HEK293 (cell line): ENCODE data around the gene STIP1.

Source experiments
- CTCF ChIA-PET: fragments of 350-600 bp; formaldehyde crosslinking; extraction: SDS; loops from one replicate; lab custom pipeline; 2021; ENCODE audit warnings: antibody characterized with exemption; lab: Yijun Ruan, JAX
- POLR2A ChIA-PET: fragments of 300-600 bp; formaldehyde crosslinking; extraction: SDS; loops from one replicate; lab custom pipeline; 2020; ENCODE audit warnings: antibody characterized with exemption, inconsistent platforms; lab: Yijun Ruan, JAX
- H3K27ac ChIP-seq: fragments of 200-500 bp; sonication (Bioruptor generic); 2 replicates; pipeline ENCODE4 v1.5.1; 2014; ENCODE audit warnings: low read depth, low read length, control low read depth, inconsistent platforms; ENCODE audit errors: extremely low read depth
- H3K36me3 ChIP-seq, 2 experiments: fragments of 200-500 bp in 1 of 2; sonication (Bioruptor generic) in 1 of 2; 1 replicate in 1 of 2; 2 replicates in 1 of 2; pipeline ENCODE4 v1.5.1; 2014 to 2017; ENCODE audit warnings: inconsistent platforms in 2 of 2, low read length in 2 of 2; ENCODE audit not compliant: control insufficient read depth in 2 of 2, insufficient read depth in 1 of 2
- H3K4me1 ChIP-seq: fragments of 200-500 bp; sonication (Bioruptor generic); 2 replicates; pipeline ENCODE4 v1.5.1; 2014; ENCODE audit warnings: mild to moderate bottlenecking, low read length, inconsistent platforms; ENCODE audit not compliant: control insufficient read depth, insufficient read depth
- H3K4me3 ChIP-seq: 2 replicates; pipeline ENCODE4 v1.5.1; 2011; ENCODE audit warnings: low read depth, mild to moderate bottlenecking, control low read depth, low read length, moderate library complexity
- H3K9me3 ChIP-seq: fragments of 200-500 bp; sonication (Bioruptor generic); 2 replicates; pipeline ENCODE4 v1.5.1; 2014; ENCODE audit warnings: low read depth, low read length, inconsistent platforms; ENCODE audit not compliant: control insufficient read depth, insufficient read depth
- ATF2 ChIP-seq: fragments of 450-650 bp; formaldehyde crosslinking; IDR thresholded peaks from 2 replicates; pipeline ENCODE4 v1.5.1; 2016; ENCODE audit warnings: missing biosample characterization, missing genetic modification characterization, low read depth
- BCL11A ChIP-seq: fragments of 450-650 bp; formaldehyde crosslinking; IDR thresholded peaks from 2 replicates; pipeline ENCODE4 v1.5.1; 2016; ENCODE audit warnings: low read depth, missing biosample characterization, missing genetic modification characterization
- GLI2 ChIP-seq: fragments of 450-650 bp; formaldehyde crosslinking; IDR thresholded peaks from 2 replicates; pipeline ENCODE4; 2017; ENCODE audit warnings: missing biosample characterization, missing genetic modification characterization, low read depth, borderline replicate concordance
- IKZF3 ChIP-seq: fragments of 450-650 bp; IDR thresholded peaks from 2 replicates; pipeline ENCODE4 v1.5.0; 2018; ENCODE audit warnings: missing biosample characterization, mild to moderate bottlenecking, missing genetic modification characterization, moderate library complexity
- KLF10 ChIP-seq: fragments of 450-650 bp; IDR thresholded peaks from 2 replicates; pipeline ENCODE4 v1.5.1; 2018; ENCODE audit warnings: missing biosample characterization, mild to moderate bottlenecking, missing genetic modification characterization
- SP3 ChIP-seq: fragments of 450-650 bp; formaldehyde crosslinking; IDR thresholded peaks from 2 replicates; pipeline ENCODE4 v1.5.1; 2016; ENCODE audit warnings: missing biosample characterization, missing genetic modification characterization
- ZIC2 ChIP-seq: fragments of 450-650 bp; formaldehyde crosslinking; IDR thresholded peaks from 2 replicates; pipeline ENCODE4 v1.5.1; 2016; ENCODE audit warnings: missing biosample characterization, missing genetic modification characterization
- ZNF138 ChIP-seq: fragments of 450-650 bp; formaldehyde crosslinking; IDR thresholded peaks from 2 replicates; pipeline ENCODE4 v1.5.1; 2016; ENCODE audit warnings: missing biosample characterization, missing genetic modification characterization, borderline replicate concordance
- ZNF16 ChIP-seq: fragments of 450-650 bp; formaldehyde crosslinking; IDR thresholded peaks from 2 replicates; pipeline ENCODE4 v1.5.1; 2016; ENCODE audit warnings: low read depth, missing biosample characterization, missing genetic modification characterization
- ZNF274 ChIP-seq, 2 experiments: fragments of 200-500 bp in 1 of 2; fragments of 450-650 bp in 1 of 2; sonication (Bioruptor generic) in 1 of 2; formaldehyde crosslinking in 1 of 2; IDR thresholded peaks; 2 replicates each; pipeline versions ENCODE4 v1.5.1 to v1.6.1; 2014 to 2016; ENCODE audit warnings: borderline replicate concordance in 1 of 2, inconsistent platforms in 1 of 2, low read length in 1 of 2, missing biosample characterization in 1 of 2, missing genetic modification characterization in 1 of 2
- ZNF391 ChIP-seq: fragments of 450-650 bp; formaldehyde crosslinking; IDR thresholded peaks from 2 replicates; pipeline ENCODE4 v1.5.1; 2016; ENCODE audit warnings: low read depth, missing biosample characterization, missing genetic modification characterization, borderline replicate concordance
- ZNF398 ChIP-seq: fragments of 450-650 bp; formaldehyde crosslinking; IDR thresholded peaks from 2 replicates; pipeline ENCODE4 v1.5.1; 2017; ENCODE audit warnings: missing biosample characterization, missing genetic modification characterization
- ZNF416 ChIP-seq: fragments of 450-650 bp; formaldehyde crosslinking; IDR thresholded peaks from 2 replicates; pipeline ENCODE4 v1.5.1; 2016; ENCODE audit warnings: missing biosample characterization, missing genetic modification characterization
- ZNF449 ChIP-seq: fragments of 450-650 bp; formaldehyde crosslinking; IDR thresholded peaks from 2 replicates; pipeline ENCODE4 v1.5.1; 2017; ENCODE audit warnings: missing biosample characterization, mild to moderate bottlenecking, missing genetic modification characterization, moderate library complexity
- ZNF560 ChIP-seq: fragments of 450-650 bp; formaldehyde crosslinking; IDR thresholded peaks from 2 replicates; pipeline ENCODE4 v1.5.1; 2017; ENCODE audit warnings: missing biosample characterization, missing genetic modification characterization, borderline replicate concordance
- ZNF561 ChIP-seq: fragments of 450-650 bp; IDR thresholded peaks from 2 replicates; pipeline ENCODE4 v1.5.1; 2018; ENCODE audit warnings: missing biosample characterization, missing genetic modification characterization, borderline replicate concordance
- ZXDB ChIP-seq: fragments of 450-650 bp; formaldehyde crosslinking; IDR thresholded peaks from 2 replicates; pipeline ENCODE4 v1.5.1; 2016; ENCODE audit warnings: missing biosample characterization, missing genetic modification characterization

STIP1 gene

GRCh38 chr11:64230985-64231365 is 45.0 kb downstream of the STIP1 start (continued):
- TF ChIP-seq ZNF398 (tag by site-specific recombination), result no peak

GRCh38 chr11:64231546-64231945 is 45.6 kb downstream of the STIP1 start:
- no peaks in the 10 kb centered on the region for H3K4me1 ChIP-seq
- no peak overlapping the region for H3K27ac ChIP-seq
- no peak overlapping the region for H3K4me3 ChIP-seq
- ChIA-PET CTCF (interaction anchor here (0.5 to 2.3 kb wide), 4 partner anchors 14 to 1445 kb away, joined by 3 to 12 read pairs (median 6); partner anchors contain the start of gene PLCB3), POLR2A (interaction anchor here (0.7 to 3.5 kb wide), 4 partner anchors 10 to 422 kb away, joined by 6 to 18 read pairs (median 8); partner anchors contain the start of genes FKBP2 and STIP1)
- H3K9me3 ChIP-seq, result no peaks in the 10 kb centered on the region
- H3K36me3 ChIP-seq, result peaks cover 0 to 8% of the 10 kb centered on the region in 2 experiments; a peak in 1 of 3 replicates
- TF ChIP-seq ZNF274 (IDR thresholded peaks at IDR 0.05; ENCODE audit: low read length) (no peak), ZNF274 (tag by site-specific recombination; IDR thresholded peaks at IDR 0.05; ENCODE audit: borderline replicate concordance) (no peak), ZNF449 (no peak), ATF2 (tag by site-specific recombination) (no peak), ZNF560 (tag by site-specific recombination) (no peak), ZNF398 (tag by site-specific recombination) (no peak), BCL11A (tag by site-specific recombination) (no peak), IKZF3 (tag by site-specific recombination) (no peak), ZNF391 (no peak), ZNF138 (tag by site-specific recombination) (no peak), ZIC2 (no peak), ZNF416 (tag by site-specific recombination) (no peak)

GRCh38 chr11:64232182-64232966 is 46.4 kb downstream of the STIP1 start:
- H3K9me3 ChIP-seq, result no peaks in the 10 kb centered on the region
- no peaks in the 10 kb centered on the region for H3K4me1 ChIP-seq
- TF ChIP-seq KLF10 (tag by site-specific recombination) (no peak), GLI2 (no peak), ZNF16 (tag by site-specific recombination) (no peak), ZNF561 (tag by site-specific recombination) (no peak), ZXDB (tag by site-specific recombination) (no peak), ZIC2 (peak; percentile 44), SP3 (tag by site-specific recombination) (no peak)
- TF ChIP-seq, all 188 proteins: peak for 1
- H3K27ac ChIP-seq, result no peak overlapping the region
- H3K36me3 ChIP-seq, result peaks cover 0 to 14% of the 10 kb centered on the region in 2 experiments; a peak in 1 of 3 replicates
- POLR2A ChIA-PET, result interaction anchor here (0.7 to 3.5 kb wide), 4 partner anchors 9 to 173 kb away, joined by 3 to 18 read pairs (median 8); partner anchors contain the start of genes FKBP2 and STIP1
- CTCF ChIA-PET, result interaction anchor here (0.6 to 2.3 kb wide), 5 partner anchors 18 to 395 kb away, joined by 3 to 12 read pairs (median 3); partner anchors contain the start of gene PLCB3
- no peak overlapping the region for H3K4me3 ChIP-seq
